Measurements from ENCODE around the gene SEC14L5. TPM values are rescaled to one million over a fixed set of nuclear protein-coding genes. Genes with fewer than 3 reads are reported as not detected.
A peak's percentile ranks its signal among the peaks of the same experiment; 100 is the strongest.

Gene SEC14L5
- polyA plus RNA-seq (ENCODE audit: insufficient read depth in 1 of 5, insufficient read length in 5 of 5, low replicate concordance in 1 of 5): under 1 TPM; 0.29 to 0.38 (median 0.31) TPM
- long read RNA-seq, donor 1: 0 reads
- long read RNA-seq, donor 2: 0 reads
- long read RNA-seq, donor 3: 0 reads
- long read RNA-seq, donor 4: 0 reads
- long read RNA-seq, donor 5: 0 reads
- long read RNA-seq, donor 6: 0 reads
- long read RNA-seq, donor 7: 0 reads
- long read RNA-seq, donor 8: 0 reads

DNA sequence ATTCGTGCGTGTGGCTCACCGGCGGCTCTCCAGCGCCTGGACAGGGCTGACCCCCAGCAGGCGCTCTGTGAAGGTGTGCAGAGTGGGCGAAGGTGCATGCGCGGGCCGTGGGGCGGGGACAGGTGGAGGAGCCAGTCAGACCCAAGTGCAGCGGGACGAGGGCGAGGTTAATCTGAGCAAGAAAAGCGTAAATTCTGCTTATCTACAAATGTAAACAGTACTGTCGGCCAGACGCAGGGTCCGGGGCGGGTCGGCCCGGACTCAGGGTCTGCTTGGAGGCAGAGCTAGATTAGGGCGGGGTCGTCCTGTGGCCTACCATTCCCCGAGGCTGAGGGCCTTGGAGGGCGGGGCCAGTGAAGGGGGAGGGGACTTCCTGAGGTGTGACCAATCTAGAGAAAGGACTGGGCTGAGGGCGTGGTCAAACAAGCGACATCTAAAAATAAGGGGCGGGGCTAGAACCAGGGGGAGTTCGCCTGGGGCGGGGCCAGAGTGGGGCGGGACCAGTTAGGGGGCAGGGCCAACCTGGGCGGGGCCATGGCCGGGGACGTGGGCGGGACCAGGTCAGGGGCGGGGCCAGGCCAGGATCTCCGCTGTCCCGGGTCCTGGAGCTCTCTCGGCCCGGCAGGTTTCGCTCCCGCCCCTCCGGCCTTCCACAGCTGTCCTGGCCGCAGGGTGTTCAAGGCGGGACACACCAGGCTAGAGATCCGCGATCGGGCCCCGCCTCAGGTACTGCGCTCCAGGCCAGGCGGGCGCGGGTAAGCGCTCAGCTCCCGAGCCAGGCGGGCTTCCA is at the start of gene SEC14L5:
Gene SEC14L5, plus strand, starts transcription at position 611 of the 790 bp plus-strand sequence. CDS start 994 bp downstream, outside the sequence.
- peak; percentile 87 to 88 for DNase-seq

DNA sequence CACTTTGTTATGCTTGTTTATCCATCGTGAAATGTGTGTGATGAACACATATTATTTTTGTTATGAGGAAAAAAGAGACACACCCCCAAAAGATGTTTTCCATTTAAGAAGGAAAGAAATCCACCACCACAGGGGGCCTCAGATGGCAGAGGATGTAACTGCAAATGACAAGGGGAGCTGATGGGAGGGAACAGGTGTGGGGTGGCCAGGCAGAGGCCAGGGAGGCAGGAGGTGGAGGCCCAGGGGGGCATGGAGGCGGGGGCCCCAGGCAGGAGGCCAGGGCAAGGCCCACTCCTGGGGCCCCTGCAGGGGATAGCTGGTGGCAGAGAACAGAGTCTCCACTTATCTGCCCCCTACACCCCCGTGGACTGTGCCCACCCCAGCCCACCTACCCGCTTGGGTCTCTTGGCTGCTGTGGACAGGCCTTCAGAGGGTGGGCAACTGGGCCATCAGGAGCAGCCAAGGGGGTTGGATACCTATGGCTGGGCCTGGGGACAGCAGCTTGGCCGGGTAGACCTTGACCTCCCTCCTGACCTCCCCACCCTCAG is 49.2 kb upstream of the SEC14L5 start:
- no peak for DNase-seq

DNA sequence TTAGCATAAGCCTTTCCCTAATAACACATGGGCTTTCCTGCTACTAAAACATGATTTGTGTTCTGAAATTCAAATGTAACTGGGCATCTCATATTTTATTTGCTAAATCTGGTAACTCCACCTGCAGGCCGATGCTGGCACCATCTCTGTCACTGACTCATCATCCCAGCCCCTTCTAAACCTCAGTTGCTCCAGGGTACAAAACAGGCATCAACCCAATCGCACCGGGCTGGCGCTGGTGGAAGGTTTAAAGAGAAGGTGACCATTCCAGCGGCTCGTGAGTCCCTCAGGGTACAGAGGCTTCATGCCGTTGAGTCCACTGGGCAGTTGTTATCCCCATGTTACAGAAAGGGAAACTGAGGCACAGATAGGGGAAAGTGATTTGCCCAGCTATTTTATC is 48.3 kb upstream of the SEC14L5 start:
- DNase-seq: no peak

DNA sequence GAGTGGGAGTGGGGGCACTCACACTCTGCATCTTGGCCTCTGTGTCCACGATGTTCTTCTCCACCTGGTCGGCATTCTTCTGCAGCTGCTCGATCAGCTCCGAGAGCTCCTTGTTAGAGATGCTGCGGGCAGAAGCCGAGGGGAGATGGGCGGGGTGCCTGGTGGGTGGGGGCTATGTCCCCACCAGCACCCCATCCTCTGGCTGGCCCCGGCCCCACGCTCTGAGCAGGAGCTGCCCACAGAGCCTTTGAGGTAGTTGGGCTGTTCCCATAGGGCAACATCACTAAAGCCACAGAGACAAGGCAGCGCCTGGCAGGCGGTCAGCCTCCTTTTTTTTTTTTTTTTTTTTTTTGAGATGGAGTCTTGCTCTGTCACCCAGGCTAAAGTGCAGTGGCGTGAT is 47.3 kb upstream of the SEC14L5 start:
- DNase-seq: no peak

DNA sequence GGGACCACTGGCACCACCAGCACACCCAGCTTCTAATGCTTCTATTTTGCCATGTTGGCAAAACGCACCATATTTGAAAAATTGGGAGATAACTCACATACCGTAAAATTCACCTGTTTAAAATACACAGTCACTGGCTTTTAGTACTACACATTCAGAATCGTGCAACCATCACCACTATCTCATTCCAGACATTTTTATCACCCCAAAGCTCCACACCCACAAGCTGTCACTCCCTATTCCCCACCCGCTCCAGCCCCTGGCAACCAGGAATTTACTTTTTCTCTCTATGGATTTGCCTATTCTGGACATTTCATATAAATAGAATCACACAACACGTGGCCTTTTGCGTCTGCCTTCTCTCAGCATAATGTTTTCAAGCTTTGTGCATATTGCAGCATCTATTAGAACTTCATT is 46.2 kb upstream of the SEC14L5 start:
- DNase-seq: no peak

DNA sequence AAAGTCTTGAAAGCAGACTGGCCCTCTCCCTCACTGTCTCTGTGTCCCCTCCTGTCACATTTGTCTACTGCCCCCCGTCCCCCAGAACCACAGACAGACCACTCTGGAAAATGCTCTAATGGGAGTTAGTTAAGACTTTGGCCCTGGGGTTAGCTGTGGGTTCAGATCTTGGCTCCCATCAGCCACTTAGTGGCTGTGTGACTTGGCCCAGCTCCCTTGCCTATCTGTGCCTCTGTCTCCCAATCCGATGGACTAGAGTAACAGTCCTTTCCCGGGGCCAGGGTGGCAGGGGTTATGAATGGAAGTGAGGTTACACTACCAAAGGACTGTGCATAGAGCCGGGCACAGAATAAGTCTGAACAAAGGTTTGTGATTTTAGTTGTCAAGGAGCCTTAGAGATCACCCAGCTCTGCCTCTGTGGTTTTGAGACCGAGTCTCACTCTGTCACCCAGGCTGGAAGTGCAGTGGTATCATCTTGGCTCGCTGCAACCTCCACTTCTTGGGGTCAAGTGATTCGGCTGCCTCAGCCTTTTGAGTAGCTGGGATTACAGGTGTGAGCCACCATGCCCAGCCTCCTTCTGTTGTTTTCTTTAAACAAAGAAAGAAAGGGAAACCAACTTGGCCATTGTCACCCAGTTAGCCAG is 44.9 kb upstream of the SEC14L5 start:
- DNase-seq: no peak

DNA sequence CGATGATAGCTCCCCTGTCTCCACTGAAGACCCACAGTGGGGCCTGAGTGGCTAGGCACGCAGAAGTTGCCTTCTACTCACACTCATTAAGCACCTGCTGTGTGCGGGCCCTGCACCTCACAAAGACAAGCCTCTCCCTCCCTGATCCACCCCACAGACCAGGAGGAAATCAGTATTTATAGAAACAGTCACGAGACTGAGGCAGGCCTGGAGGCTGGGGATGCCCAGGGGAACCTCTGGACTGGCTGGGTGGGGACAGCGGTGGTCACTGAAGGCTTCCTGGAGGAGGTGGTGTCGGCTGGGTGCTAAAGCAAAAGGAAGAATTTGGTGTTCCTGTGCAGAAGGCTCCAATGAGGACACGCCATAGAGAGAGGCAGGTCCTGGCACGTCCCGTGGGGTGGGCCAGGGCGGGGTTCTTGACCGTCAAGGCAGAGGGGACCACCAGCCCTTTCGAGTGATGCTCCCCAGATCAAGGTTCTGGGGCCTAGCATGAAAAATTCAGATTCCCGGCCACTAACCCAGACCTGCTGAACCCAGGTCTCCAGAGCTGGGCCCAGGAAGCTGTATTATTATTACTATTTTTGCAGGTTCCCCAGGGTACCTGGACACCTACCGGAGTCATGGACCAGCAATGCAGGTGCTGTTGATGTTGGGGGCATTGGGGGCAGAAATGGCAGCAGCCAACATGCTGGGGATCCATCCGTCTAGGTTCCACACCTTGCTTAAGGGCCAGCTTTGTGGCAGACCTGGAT is 44.2 kb upstream of the SEC14L5 start:
- no peak for DNase-seq

GRCh38 chr16:4914528-4915225 is 43.5 kb upstream of the SEC14L5 start:
- DNase-seq: no peak

DNA sequence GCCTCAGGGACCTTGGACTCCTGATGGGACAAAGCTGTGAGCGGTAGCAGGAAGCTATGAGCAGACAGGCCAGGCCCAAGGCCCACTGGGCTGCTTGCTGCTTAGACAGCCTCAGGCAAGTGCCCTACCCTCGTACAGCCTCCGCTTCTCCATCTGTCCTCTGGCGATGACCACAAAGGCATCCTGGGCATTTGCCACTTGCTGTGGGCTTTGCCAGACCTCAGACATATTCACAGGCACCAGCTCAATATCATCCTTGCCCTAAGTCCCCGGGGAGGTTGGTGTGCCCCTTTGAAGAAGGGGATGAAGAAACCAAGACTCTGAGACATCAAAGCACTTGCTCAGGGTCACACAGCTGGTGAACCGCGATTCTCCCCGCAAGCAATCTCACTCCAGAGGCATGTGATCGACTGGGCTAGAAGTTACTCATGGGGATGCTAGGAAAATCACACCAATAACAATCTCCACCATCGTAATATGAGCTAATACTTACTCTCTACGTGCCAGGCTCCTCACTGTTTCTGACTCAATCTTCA is 42.8 kb upstream of the SEC14L5 start:
- DNase-seq: no peak

- DNase-seq: no peak
Measured at GRCh38 chr16:4917117-4917516, 41.0 kb upstream of the SEC14L5 start.

DNA sequence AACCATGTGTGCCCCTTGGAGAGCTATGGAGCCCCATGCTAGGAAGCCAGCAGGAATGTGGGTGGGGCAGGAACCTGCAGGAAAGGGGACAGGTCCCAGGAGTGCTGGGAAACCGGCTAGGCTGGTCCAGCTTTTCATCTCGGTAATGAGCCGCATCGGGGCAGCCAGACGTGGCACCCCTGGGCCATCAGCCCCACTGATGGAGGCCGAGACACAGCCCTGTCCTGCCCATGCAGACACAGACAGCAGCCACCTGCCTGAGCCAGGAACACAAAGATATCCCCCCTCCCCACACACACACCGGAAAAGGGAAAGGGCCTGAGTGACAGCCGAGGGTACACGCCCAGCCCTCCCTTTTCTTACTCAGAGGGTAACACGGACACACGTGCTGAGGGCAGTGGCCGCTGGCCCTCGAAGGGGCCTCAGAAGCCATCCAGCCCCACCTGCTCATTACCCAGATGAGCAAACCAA is 39.3 kb upstream of the SEC14L5 start:
- peak in 1 of 2 donors; percentile 38 for DNase-seq

GRCh38 chr16:4920826-4921225 is 37.3 kb upstream of the SEC14L5 start:
- DNase-seq: no peak

GRCh38 chr16:4922721-4923342 is 35.3 kb upstream of the SEC14L5 start:
- no peak for DNase-seq

GRCh38 chr16:4923853-4924252 is 34.3 kb upstream of the SEC14L5 start:
- no peak for DNase-seq

- no peak for DNase-seq
Measured at GRCh38 chr16:4924593-4925292, 33.4 kb upstream of the SEC14L5 start.

DNA sequence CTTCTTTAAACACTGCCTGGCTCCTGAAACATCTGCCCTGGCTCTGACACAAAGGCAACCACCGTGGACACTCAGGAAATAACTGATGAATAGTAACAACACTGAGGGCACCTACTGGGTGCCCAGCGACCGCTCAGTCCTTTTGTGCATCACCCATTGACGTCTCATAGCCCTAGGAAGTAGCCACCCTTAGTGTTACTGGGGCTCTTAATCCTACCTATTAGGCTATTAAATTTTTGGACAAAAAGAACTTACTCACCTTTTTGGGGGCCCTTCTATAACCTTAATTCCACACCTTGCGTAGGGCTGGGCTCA is 32.9 kb upstream of the SEC14L5 start:
- no peak for DNase-seq

DNA sequence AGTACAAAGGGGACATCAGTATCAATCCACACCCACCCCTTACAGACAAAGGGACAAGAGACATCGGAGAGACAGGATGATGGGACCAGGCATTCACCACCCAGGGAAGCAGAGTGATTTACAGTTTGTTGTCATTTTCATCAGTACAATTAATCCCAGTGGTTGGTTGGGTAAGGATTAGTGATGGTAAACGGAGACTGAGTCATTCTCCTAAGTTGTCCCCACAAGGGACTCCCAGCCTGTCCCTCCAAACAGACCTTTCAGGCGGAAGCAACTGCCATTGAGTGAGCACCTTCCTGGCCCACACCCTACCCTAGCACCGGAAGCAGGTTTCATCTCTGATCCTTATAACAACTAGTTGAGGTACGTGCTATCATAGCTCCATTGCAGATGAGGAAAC is 32.3 kb upstream of the SEC14L5 start:
- no peak for DNase-seq

- DNase-seq: no peak
Measured at GRCh38 chr16:4926928-4927327, 31.2 kb upstream of the SEC14L5 start.

DNA sequence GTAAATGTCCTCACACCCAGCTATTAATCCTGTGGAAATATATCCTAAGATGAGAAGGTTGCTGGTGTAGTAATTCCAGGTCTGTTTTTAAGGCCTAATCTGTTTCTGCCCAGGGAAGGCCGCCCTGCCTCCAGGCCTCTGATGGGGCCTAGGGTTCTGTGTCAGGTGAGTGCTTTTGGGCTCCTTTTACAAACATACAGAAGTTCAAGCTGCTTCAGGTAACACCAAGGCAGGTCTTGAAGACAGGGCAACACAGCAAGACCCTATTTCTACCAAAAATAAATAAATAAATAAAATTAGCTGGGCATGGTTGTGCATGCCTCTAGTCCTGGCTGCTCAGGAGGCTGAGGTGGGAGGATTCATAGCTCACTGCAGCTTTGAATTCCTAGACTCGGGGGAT is 30.5 kb upstream of the SEC14L5 start:
- DNase-seq: no peak

- no peak for DNase-seq
Measured at GRCh38 chr16:4928227-4928626, 29.9 kb upstream of the SEC14L5 start.

Measured in right lung (tissue), 10 donors.